GM12878 (cell line): ENCODE measurements around the gene CCDC28B. TPM values are rescaled to one million over a fixed set of nuclear protein-coding genes. Genes with fewer than 3 reads are reported as not detected.

Experiments
- BACH1 ChIP-seq: fragments of 450-650 bp; IDR thresholded peaks from 2 replicates; pipeline ENCODE4 v1.6.1; 2017; ENCODE audit warnings: mild to moderate bottlenecking, borderline replicate concordance
- CEBPB ChIP-seq, 2 experiments: fragments of 150-350 bp in 1 of 2; IDR thresholded peaks; 2 replicates each; pipeline ENCODE4 v1.6.1; 2012 to 2014; ENCODE audit warnings: low read depth in 2 of 2, low read length in 2 of 2, borderline replicate concordance in 1 of 2, inconsistent platforms in 1 of 2
- EED ChIP-seq: sonication (generic); IDR thresholded peaks from 2 replicates; pipeline ENCODE4 v1.6.1; 2016; ENCODE audit warnings: antibody characterized with exemption, low read depth
- IRF4 ChIP-seq: IDR thresholded peaks from 2 replicates; pipeline ENCODE4 v1.6.1; 2011; ENCODE audit warnings: low read depth, low read length
- KDM1A ChIP-seq: fragments of 200-600 bp; sonication (generic); IDR thresholded peaks from 2 replicates; pipeline ENCODE4 v1.6.1; 2016; ENCODE audit warnings: borderline replicate concordance
- MYB ChIP-seq: fragments of 150-350 bp; IDR thresholded peaks from 2 replicates; pipeline ENCODE4 v1.6.1; 2014; ENCODE audit warnings: mild to moderate bottlenecking, low read depth, low read length, borderline replicate concordance
- NR2C1 ChIP-seq: fragments of 450-650 bp; IDR thresholded peaks from 2 replicates; pipeline ENCODE4 v1.6.1; 2017; ENCODE audit warnings: antibody characterized with exemption, mild to moderate bottlenecking, moderate library complexity
- RAD51 ChIP-seq: fragments of 450-650 bp; IDR thresholded peaks from 2 replicates; pipeline ENCODE4 v1.6.1; 2016; ENCODE audit warnings: moderate library complexity, mild to moderate bottlenecking, inconsistent platforms
- RCOR1 ChIP-seq: conservative IDR thresholded peaks from 2 replicates; pipeline ENCODE4 v1.6.1; 2012; ENCODE audit warnings: low read depth, low read length, improper control_type of control experiment
- SKIL ChIP-seq: fragments of 450-650 bp; IDR thresholded peaks from 2 replicates; pipeline ENCODE4 v1.6.1; 2017; ENCODE audit warnings: mild to moderate bottlenecking, low read depth, inconsistent platforms; ENCODE audit not compliant: poor library complexity, severe bottlenecking
- SMC3 ChIP-seq: IDR thresholded peaks from 2 replicates; pipeline ENCODE4 v1.6.1; 2011; ENCODE audit warnings: low read length, improper control_type of control experiment, borderline replicate concordance
- SRF ChIP-seq, 2 experiments: IDR thresholded peaks; 2 replicates each; pipeline ENCODE4 v1.6.1; 2011; ENCODE audit warnings: low read depth in 2 of 2, low read length in 2 of 2, mild to moderate bottlenecking in 1 of 2, moderate library complexity in 1 of 2
- ZNF687 ChIP-seq: fragments of 450-650 bp; IDR thresholded peaks from 2 replicates; pipeline ENCODE4 v1.6.1; 2017; ENCODE audit warnings: mild to moderate bottlenecking, moderate library complexity
- polyA plus RNA-seq, 11 experiments: library from polyadenylated mRNA; depleted of rRNA in 4 of 11; unstranded in 6 of 11; stranded (reverse) in 5 of 11; fragments of >200 nt; fragmentation: Nextera tagmentation in 4 of 11; fragmentation: Illumina TruSeq in 1 of 11; extraction: Ambion mirVana in 4 of 11; extraction: Trizol in 1 of 11; gene quantifications; 1 replicate in 1 of 11; 2 replicates in 10 of 11; pipeline versions ENCODE4 v1.2.1 to v1.2.3, GENCODE V29; 2011 to 2016; ENCODE audit warnings: inconsistent platforms in 2 of 11, missing spikeins in 2 of 11, low read depth in 1 of 11
- total RNA-seq, 4 experiments: library from RNA; depleted of rRNA in 3 of 4; stranded (reverse); fragments of >200 nt in 3 of 4; fragmentation: Illumina TruSeq in 1 of 4; extraction: Trizol in 1 of 4; gene quantifications; 2 replicates each; pipeline versions ENCODE4 v1.2.1 to v1.2.3, GENCODE V29; 2013 to 2021
- TF ChIP-seq, protein P1 (sequence below): IDR thresholded peaks from 2 replicates; pipeline ENCODE4 v1.6.1; 2012; ENCODE audit warnings: low read depth, low read length, improper control_type of control experiment
- TF ChIP-seq, protein P2 (sequence below), 3 experiments: IDR thresholded peaks in 2 of 3; conservative IDR thresholded peaks in 1 of 3; 2 replicates each; pipeline ENCODE4 v1.5.1; 2011; ENCODE audit warnings: low read depth in 3 of 3, low read length in 3 of 3, mild to moderate bottlenecking in 3 of 3, control low read depth in 2 of 3, moderate library complexity in 2 of 3, inconsistent platforms in 1 of 3, mixed read lengths in 1 of 3; ENCODE audit not compliant: control insufficient read depth in 2 of 3, insufficient read depth in 1 of 3; ENCODE audit errors: extremely low read depth in 1 of 3

Gene CCDC28B
- total and polyA plus RNA-seq, 10 of the 15 experiments (the other 5 are each of a cell fraction or from before 2014, with no cell fraction given): 10.5 to 135 (median 90.6) TPM

DNA sequence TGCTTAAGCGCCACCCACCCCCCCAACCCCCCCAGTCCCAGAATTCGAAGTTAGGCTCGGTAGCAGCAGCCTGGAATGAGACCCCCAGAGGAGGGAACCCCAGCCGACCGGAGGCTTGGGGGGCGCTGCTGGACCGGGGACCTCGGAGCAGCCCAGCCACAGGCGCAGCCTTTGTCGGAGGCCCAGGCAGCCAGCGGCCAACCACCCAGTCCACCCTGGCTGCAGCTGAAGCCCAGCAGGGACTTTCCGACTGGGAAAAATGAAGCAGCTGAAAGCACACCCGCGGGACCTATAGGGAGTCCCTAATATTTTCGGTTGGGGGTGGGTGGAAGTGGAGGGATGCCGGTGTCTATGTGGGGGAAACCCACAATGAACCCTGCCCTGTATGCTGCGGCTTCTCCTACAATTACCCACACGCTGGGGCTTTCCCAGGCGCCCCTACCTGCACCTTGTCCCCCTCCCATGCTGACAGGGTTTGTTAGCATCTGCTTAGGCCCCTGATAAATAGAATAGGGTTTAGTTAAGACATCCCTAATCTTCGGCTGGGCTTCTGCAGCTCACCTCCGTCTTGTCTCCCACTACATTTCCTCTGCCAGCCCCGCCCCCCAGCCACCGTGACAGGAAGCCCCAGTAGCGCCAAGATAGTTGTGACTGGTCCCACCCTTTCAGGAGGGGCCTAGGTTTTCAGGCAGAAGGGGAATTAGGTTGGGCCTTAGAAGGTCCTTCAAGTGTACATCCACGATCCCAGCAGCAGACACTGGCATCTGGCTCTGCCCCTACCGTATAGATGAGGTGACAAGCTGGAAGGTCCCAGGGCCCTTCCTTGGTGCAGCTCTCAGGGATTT, 838 bp downstream of the CCDC28B start (continued):
- peak; percentile 63; the same call in 1 of the 2 replicates for TF ChIP-seq ZNF687
- no peak for TF ChIP-seq NR2C1
- TF ChIP-seq IRF4: no peak
- TF ChIP-seq KDM1A: no peak
- peak; percentile 47 for TF ChIP-seq SKIL
- TF ChIP-seq SMC3: no peak
- no peak for TF ChIP-seq SRF (IDR thresholded peaks at IDR 0.05; ENCODE audit: low read depth in 2 of 2, low read length in 2 of 2)
- peak; percentile 91 for TF ChIP-seq EED
- TF ChIP-seq, protein P1, sequence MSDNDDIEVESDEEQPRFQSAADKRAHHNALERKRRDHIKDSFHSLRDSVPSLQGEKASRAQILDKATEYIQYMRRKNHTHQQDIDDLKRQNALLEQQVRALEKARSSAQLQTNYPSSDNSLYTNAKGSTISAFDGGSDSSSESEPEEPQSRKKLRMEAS: no peak
- TF ChIP-seq MYB: no peak
- TF ChIP-seq RCOR1: no peak
- TF ChIP-seq, protein P2, sequence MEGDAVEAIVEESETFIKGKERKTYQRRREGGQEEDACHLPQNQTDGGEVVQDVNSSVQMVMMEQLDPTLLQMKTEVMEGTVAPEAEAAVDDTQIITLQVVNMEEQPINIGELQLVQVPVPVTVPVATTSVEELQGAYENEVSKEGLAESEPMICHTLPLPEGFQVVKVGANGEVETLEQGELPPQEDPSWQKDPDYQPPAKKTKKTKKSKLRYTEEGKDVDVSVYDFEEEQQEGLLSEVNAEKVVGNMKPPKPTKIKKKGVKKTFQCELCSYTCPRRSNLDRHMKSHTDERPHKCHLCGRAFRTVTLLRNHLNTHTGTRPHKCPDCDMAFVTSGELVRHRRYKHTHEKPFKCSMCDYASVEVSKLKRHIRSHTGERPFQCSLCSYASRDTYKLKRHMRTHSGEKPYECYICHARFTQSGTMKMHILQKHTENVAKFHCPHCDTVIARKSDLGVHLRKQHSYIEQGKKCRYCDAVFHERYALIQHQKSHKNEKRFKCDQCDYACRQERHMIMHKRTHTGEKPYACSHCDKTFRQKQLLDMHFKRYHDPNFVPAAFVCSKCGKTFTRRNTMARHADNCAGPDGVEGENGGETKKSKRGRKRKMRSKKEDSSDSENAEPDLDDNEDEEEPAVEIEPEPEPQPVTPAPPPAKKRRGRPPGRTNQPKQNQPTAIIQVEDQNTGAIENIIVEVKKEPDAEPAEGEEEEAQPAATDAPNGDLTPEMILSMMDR (IDR thresholded peaks at IDR 0.05 in 2 of 3, conservative IDR thresholded peaks at IDR 0.05 in 1 of 3; ENCODE audit: control insufficient read depth in 2 of 3, extremely low read depth in 1 of 3, insufficient read depth in 1 of 3, low read depth in 3 of 3, low read length in 3 of 3): 0 out of 6 replicates have a peak, but pooled peaks of 2 of the 3 experiments have one; percentile 16 to 17
- TF ChIP-seq CEBPB (IDR thresholded peaks at IDR 0.05; ENCODE audit: borderline replicate concordance in 1 of 2, low read depth in 2 of 2, low read length in 2 of 2): no peak
- 0 out of 2 replicates have a peak, but pooled peaks have one; percentile 18 for TF ChIP-seq RAD51
- TF ChIP-seq BACH1: no peak
